Ishikawa (cell line): ENCODE results near the gene CCDC154.

Experiments
- CEBPB ChIP-seq: IDR thresholded peaks from 2 replicates; pipeline ENCODE4 v1.6.1; 2012
- CREB1 ChIP-seq: IDR thresholded peaks from 2 replicates; pipeline ENCODE4 v1.6.1; 2012; ENCODE audit warnings: low read depth
- EP300 ChIP-seq: IDR thresholded peaks from 2 replicates; pipeline ENCODE4 v1.6.1; 2012; ENCODE audit warnings: borderline replicate concordance
- NFIC ChIP-seq: IDR thresholded peaks from 2 replicates; pipeline ENCODE4 v1.6.1; 2012
- RAD21 ChIP-seq: IDR thresholded peaks from 2 replicates; pipeline ENCODE4 v1.6.1; 2012; ENCODE audit warnings: low read depth
- TAF1 ChIP-seq: IDR thresholded peaks from 2 replicates; pipeline ENCODE4 v1.6.1; 2012; ENCODE audit warnings: low read depth, mild to moderate bottlenecking
- TEAD4 ChIP-seq: IDR thresholded peaks from 2 replicates; pipeline ENCODE4 v1.6.1; 2012
- YY1 ChIP-seq: IDR thresholded peaks from 2 replicates; pipeline ENCODE4 v1.6.1; 2012; ENCODE audit warnings: low read depth
- TF ChIP-seq, protein P1 (sequence below): IDR thresholded peaks from 2 replicates; pipeline ENCODE4 v1.6.1; 2012; ENCODE audit warnings: low read depth, mild to moderate bottlenecking

DNA sequence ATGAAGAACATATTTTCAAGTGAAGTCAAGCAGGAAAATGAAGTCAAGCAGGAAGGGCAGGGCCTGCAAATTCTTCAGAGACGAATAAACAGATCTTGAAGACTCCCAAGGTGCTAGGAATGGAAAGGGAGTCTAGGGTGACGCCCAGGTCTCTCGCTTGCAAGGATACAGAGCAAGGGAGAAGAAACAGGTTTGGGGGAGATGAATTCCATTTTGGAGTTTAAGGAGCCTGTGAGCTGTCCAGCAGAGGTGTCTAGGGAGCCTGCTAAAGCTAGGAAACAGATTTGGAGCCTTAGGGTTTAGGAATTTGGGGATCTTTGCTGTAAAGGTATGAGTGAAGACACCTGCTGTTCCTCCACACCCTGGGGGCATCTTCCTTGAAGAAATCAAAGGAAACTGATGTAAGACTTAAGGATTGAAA is 27.8 kb downstream of the CCDC154 start:
- no peak for TF ChIP-seq CREB1
- TF ChIP-seq TAF1 = no peak
- no peak for TF ChIP-seq YY1
- TF ChIP-seq TEAD4 = no peak
- TF ChIP-seq RAD21 = no peak
- TF ChIP-seq CEBPB = no peak
- no peak for TF ChIP-seq EP300
- TF ChIP-seq, protein P1, sequence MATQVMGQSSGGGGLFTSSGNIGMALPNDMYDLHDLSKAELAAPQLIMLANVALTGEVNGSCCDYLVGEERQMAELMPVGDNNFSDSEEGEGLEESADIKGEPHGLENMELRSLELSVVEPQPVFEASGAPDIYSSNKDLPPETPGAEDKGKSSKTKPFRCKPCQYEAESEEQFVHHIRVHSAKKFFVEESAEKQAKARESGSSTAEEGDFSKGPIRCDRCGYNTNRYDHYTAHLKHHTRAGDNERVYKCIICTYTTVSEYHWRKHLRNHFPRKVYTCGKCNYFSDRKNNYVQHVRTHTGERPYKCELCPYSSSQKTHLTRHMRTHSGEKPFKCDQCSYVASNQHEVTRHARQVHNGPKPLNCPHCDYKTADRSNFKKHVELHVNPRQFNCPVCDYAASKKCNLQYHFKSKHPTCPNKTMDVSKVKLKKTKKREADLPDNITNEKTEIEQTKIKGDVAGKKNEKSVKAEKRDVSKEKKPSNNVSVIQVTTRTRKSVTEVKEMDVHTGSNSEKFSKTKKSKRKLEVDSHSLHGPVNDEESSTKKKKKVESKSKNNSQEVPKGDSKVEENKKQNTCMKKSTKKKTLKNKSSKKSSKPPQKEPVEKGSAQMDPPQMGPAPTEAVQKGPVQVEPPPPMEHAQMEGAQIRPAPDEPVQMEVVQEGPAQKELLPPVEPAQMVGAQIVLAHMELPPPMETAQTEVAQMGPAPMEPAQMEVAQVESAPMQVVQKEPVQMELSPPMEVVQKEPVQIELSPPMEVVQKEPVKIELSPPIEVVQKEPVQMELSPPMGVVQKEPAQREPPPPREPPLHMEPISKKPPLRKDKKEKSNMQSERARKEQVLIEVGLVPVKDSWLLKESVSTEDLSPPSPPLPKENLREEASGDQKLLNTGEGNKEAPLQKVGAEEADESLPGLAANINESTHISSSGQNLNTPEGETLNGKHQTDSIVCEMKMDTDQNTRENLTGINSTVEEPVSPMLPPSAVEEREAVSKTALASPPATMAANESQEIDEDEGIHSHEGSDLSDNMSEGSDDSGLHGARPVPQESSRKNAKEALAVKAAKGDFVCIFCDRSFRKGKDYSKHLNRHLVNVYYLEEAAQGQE = peak; percentile 38; the same call in 1 of the 2 replicates
- TF ChIP-seq NFIC = no peak
